T-helper 1 cell (primary cell): Measurements from ENCODE around the gene RPUSD2.
A peak's percentile ranks its signal among the peaks of the same experiment; 100 is the strongest.

ENCODE experiments used
- DNase-seq, 5 donors: peaks; one replicate each; pipeline ENCODE4 v3.0.0-alpha.2; 2012 to 2020
- total RNA-seq, 4 donors: gene quantifications; one replicate each; lab custom pipeline; 2026; lab: John Stamatoyannopoulos, UW

Gene RPUSD2
- 6.2 to 10.2 (median 8.7) reads per million in 4 donors for total RNA-seq

- DNase-seq = peak; percentile 76 to 89 (median 84)
These were observed at the start of gene RPUSD2 for GRCh38 chr15:40569129-40569953. Gene RPUSD2 (plus strand): TSS chr15:40569299. CDS start chr15:40569338, 39 bp downstream.

GRCh38 chr15:40523611-40524010 lies 45.5 kb upstream of the RPUSD2 start:
- DNase-seq = no peak

- no peak for DNase-seq
These were observed 43.2 kb upstream of the RPUSD2 start for GRCh38 chr15:40525855-40526254.

- no peak for DNase-seq
These were observed 40.3 kb upstream of the RPUSD2 start for GRCh38 chr15:40528801-40529200.

- no peak for DNase-seq
These were observed 35.2 kb upstream of the RPUSD2 start for GRCh38 chr15:40533763-40534364.

GRCh38 chr15:40534371-40534770 lies 34.7 kb upstream of the RPUSD2 start:
- DNase-seq = no peak

- DNase-seq = no peak
These were observed 32.6 kb upstream of the RPUSD2 start for GRCh38 chr15:40536501-40536900.

- no peak for DNase-seq
These were observed 30.1 kb upstream of the RPUSD2 start for GRCh38 chr15:40538976-40539375.

- no peak for DNase-seq
These were observed 26.0 kb upstream of the RPUSD2 start for GRCh38 chr15:40543082-40543481.

- DNase-seq = no peak
These were observed 25.3 kb upstream of the RPUSD2 start for GRCh38 chr15:40543631-40544294.

GRCh38 chr15:40545457-40545856 lies 23.6 kb upstream of the RPUSD2 start:
- DNase-seq = no peak

- DNase-seq = no peak
These were observed 20.5 kb upstream of the RPUSD2 start for GRCh38 chr15:40548610-40549009.

GRCh38 chr15:40549894-40550293 lies 19.2 kb upstream of the RPUSD2 start:
- DNase-seq = no peak

- no peak for DNase-seq
These were observed 18.6 kb upstream of the RPUSD2 start for GRCh38 chr15:40550341-40551037.

- DNase-seq = no peak
These were observed 15.0 kb upstream of the RPUSD2 start for GRCh38 chr15:40554161-40554525.

- no peak for DNase-seq
These were observed 13.2 kb upstream of the RPUSD2 start for GRCh38 chr15:40555876-40556275.

GRCh38 chr15:40558952-40559742 lies 10.0 kb upstream of the RPUSD2 start:
- DNase-seq = no peak

- DNase-seq = no peak
These were observed 6.4 kb upstream of the RPUSD2 start for GRCh38 chr15:40562691-40563090.

GRCh38 chr15:40563426-40563825 lies 5.7 kb upstream of the RPUSD2 start:
- DNase-seq = no peak

- DNase-seq = peak; percentile 91 to 98 (median 95)
These were observed 4.3 kb upstream of the RPUSD2 start, which contains the start of gene CCDC32 for GRCh38 chr15:40564591-40565332. Gene CCDC32 (minus strand): TSS chr15:40565042. CDS start chr15:40563015, 2,027 bp downstream.
